HG03520 (cell line): ENCODE data around the gene SUPT4H1.

Source experiments
- ATAC-seq: cut with Tn5 transposase; IDR thresholded peaks from one replicate; pipeline ENCODE4 v1.9.1; 2021; ENCODE audit warnings: mild to moderate bottlenecking, moderate library complexity; ENCODE audit not compliant: unreplicated experiment

The SUPT4H1 gene

GRCh38 chr17:58307468-58308172, 44.4 kb downstream of the SUPT4H1 start:
- ATAC-seq, result no peak

GRCh38 chr17:58306131-58306951, 45.7 kb downstream of the SUPT4H1 start:
- no peak for ATAC-seq

GRCh38 chr17:58305626-58306025, 46.4 kb downstream of the SUPT4H1 start:
- no peak for ATAC-seq

- no peak for ATAC-seq
Observed at GRCh38 chr17:58304750-58305486, 47.1 kb downstream of the SUPT4H1 start.

GRCh38 chr17:58303971-58304749, 47.8 kb downstream of the SUPT4H1 start:
- no peak for ATAC-seq

- ATAC-seq, result no peak
Observed at GRCh38 chr17:58302919-58303585, 48.9 kb downstream of the SUPT4H1 start.

- no peak for ATAC-seq
Observed at GRCh38 chr17:58302171-58302918, 49.7 kb downstream of the SUPT4H1 start.

- no peak for ATAC-seq
Observed at GRCh38 chr17:58301504-58302150, 50.4 kb downstream of the SUPT4H1 start.

GRCh38 chr17:58300336-58300735, 51.7 kb downstream of the SUPT4H1 start:
- ATAC-seq, result no peak
